ENCODE data around the gene GPC6.

GPC6 gene

GRCh38 chr13:94303644-94304174, 1077.1 kb downstream of the GPC6 start:
- TF ChIP-seq CTCF (conservative IDR thresholded peaks at IDR 0.05; ENCODE audit: low read length): no peak
- H3K4me3 ChIP-seq (ENCODE audit: low read length): no peak overlapping the region
- no peak for DNase-seq (ENCODE audit: low read depth)

- no peak overlapping the region for H3K4me3 ChIP-seq (ENCODE audit: low read length)
- TF ChIP-seq CTCF (conservative IDR thresholded peaks at IDR 0.05; ENCODE audit: low read length): no peak
- no peak for DNase-seq (ENCODE audit: low read depth)
These were observed 1078.4 kb downstream of the GPC6 start for GRCh38 chr13:94305033-94305432.

- DNase-seq (ENCODE audit: low read depth): peak; percentile 85
- no peak overlapping the region for H3K4me3 ChIP-seq (ENCODE audit: low read length)
- no peak for TF ChIP-seq CTCF (conservative IDR thresholded peaks at IDR 0.05; ENCODE audit: low read length)
These were observed 1078.9 kb downstream of the GPC6 start for GRCh38 chr13:94305463-94305862.

- no peak for TF ChIP-seq CTCF (conservative IDR thresholded peaks at IDR 0.05; ENCODE audit: low read length)
These were observed 1079.3 kb downstream of the GPC6 start for GRCh38 chr13:94305934-94306333.

GRCh38 chr13:94308832-94309231, 1082.2 kb downstream of the GPC6 start:
- DNase-seq (ENCODE audit: low read depth): no peak
- no peak for TF ChIP-seq CTCF (conservative IDR thresholded peaks at IDR 0.05; ENCODE audit: low read length)
- H3K4me3 ChIP-seq (ENCODE audit: low read length): no peak overlapping the region

More at GRCh38 chr13:94305934-94306333, 1079.3 kb downstream of the GPC6 start:
- H3K4me3 ChIP-seq (ENCODE audit: low read length): no peak overlapping the region
- peak; percentile 43 for DNase-seq (ENCODE audit: low read depth)

- no peak for TF ChIP-seq CTCF (conservative IDR thresholded peaks at IDR 0.05; ENCODE audit: low read length)
- H3K4me3 ChIP-seq (ENCODE audit: low read length): no peak overlapping the region
- no peak for DNase-seq (ENCODE audit: low read depth)
These were observed 1083.0 kb downstream of the GPC6 start for GRCh38 chr13:94309576-94309975.

- H3K4me3 ChIP-seq (ENCODE audit: low read length): no peak overlapping the region
- no peak for TF ChIP-seq CTCF (conservative IDR thresholded peaks at IDR 0.05; ENCODE audit: low read length)
- DNase-seq (ENCODE audit: low read depth): peak; percentile 88
These were observed 1083.6 kb downstream of the GPC6 start for GRCh38 chr13:94309997-94310855.
